Glutamatergic neuron (in vitro differentiated cells): Measurements from ENCODE around the gene GFRA1. TPM values are rescaled to one million over a fixed set of nuclear protein-coding genes. Genes with fewer than 3 reads are reported as not detected.

ENCODE experiments used
- DNase-seq: peaks from one replicate; pipeline ENCODE4 v3.0.0; 2022
- H3K27ac Mint-ChIP-seq: one replicate; pipeline ENCODE4 v1.8.0; 2020; ENCODE audit warnings: mild to moderate bottlenecking, mixed read lengths, inconsistent platforms; ENCODE audit not compliant: unreplicated experiment
- H3K27me3 Mint-ChIP-seq: one replicate; pipeline ENCODE4 v1.8.0; 2020; ENCODE audit warnings: mild to moderate bottlenecking, moderate library complexity, mixed read lengths, inconsistent platforms; ENCODE audit not compliant: unreplicated experiment
- H3K36me3 Mint-ChIP-seq: one replicate; pipeline ENCODE4 v1.8.0; 2020; ENCODE audit warnings: mild to moderate bottlenecking, mixed read lengths, inconsistent platforms; ENCODE audit not compliant: unreplicated experiment
- H3K4me1 Mint-ChIP-seq: one replicate; pipeline ENCODE4 v1.8.0; 2020; ENCODE audit warnings: mild to moderate bottlenecking, low read depth, mixed read lengths, inconsistent platforms; ENCODE audit not compliant: unreplicated experiment
- H3K4me3 Mint-ChIP-seq: one replicate; pipeline ENCODE4 v1.8.0; 2020; ENCODE audit warnings: mild to moderate bottlenecking, mixed read lengths, inconsistent platforms; ENCODE audit not compliant: unreplicated experiment
- H3K9me3 Mint-ChIP-seq: one replicate; pipeline ENCODE4 v1.8.0; 2020; ENCODE audit warnings: mild to moderate bottlenecking, moderate library complexity, mixed read lengths, inconsistent platforms; ENCODE audit not compliant: unreplicated experiment
- CTCF ChIP-seq: fragments of 200-600 bp; sonication (generic); IDR thresholded peaks from one replicate; pipeline ENCODE4 v1.5.0; 2021; ENCODE audit not compliant: partially characterized antibody, unreplicated experiment
- total RNA-seq: library from RNA; stranded (reverse); fragmentation: NEBNext Ultra II Directional; extraction: Animal tissue kit (Norgen Biotek cat#: 25700); gene quantifications from one replicate; pipeline ENCODE4 v1.2.1, GENCODE V29; 2021; ENCODE audit not compliant: unreplicated experiment

The GFRA1 gene
- total RNA-seq, 1 donor from 2014 or later, result 347 TPM

GRCh38 chr10:116254422-116255155 is 18.4 kb downstream of the GFRA1 start:
- peak overlapping the region; percentile 55 for H3K4me3 Mint-ChIP-seq

DNA sequence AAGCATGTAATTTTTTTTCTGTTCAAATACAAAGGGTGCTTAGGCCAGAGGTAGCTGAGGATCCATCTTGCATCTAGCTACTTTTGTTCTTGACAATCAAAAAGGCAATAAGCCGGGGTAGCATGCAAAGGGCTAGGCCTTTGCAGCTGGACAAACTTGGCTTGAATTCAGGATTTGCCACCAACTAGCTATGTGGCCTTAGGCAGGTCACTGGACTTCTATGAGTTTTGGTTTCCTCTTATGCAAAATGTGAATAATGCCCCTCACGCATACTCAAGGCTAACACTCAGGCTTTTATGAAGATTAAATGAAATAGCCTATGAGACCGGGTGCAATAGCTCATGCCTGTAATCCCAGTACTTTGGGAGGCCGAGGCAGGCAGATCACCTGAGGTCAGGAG is 19.3 kb downstream of the GFRA1 start:
- Mint-ChIP-seq H3K27me3 (peaks cover 6% of the 10 kb centered on the region), H3K4me3 (no peak overlapping the region), H3K4me1 (peaks cover 56% of the 10 kb centered on the region), H3K9me3 (no peaks in the 10 kb centered on the region), H3K27ac (no peak overlapping the region), H3K36me3 (peaks cover 6% of the 10 kb centered on the region)
- DNase-seq, result no peak
- no peak for TF ChIP-seq CTCF

More at GRCh38 chr10:116254422-116255155, 18.4 kb downstream of the GFRA1 start:
- Mint-ChIP-seq H3K27ac (peak overlapping the region; percentile 71), H3K4me1 (peaks cover 52% of the 10 kb centered on the region), H3K36me3 (peaks cover 5% of the 10 kb centered on the region), H3K9me3 (peaks cover under 1% of the 10 kb centered on the region), H3K27me3 (peaks cover 4% of the 10 kb centered on the region)
- no peak for TF ChIP-seq CTCF
- no peak for DNase-seq

- H3K27ac Mint-ChIP-seq, result no peak overlapping the region
- no peak for DNase-seq
- H3K27me3 Mint-ChIP-seq, result peaks cover 8% of the 10 kb centered on the region
- no peak overlapping the region for H3K4me3 Mint-ChIP-seq
- H3K4me1 Mint-ChIP-seq, result peaks cover 53% of the 10 kb centered on the region
- peaks cover 6% of the 10 kb centered on the region for H3K36me3 Mint-ChIP-seq
- no peak for TF ChIP-seq CTCF
- H3K9me3 Mint-ChIP-seq, result peaks cover 4% of the 10 kb centered on the region
Measured at GRCh38 chr10:116251602-116252395, 21.2 kb downstream of the GFRA1 start.

GRCh38 chr10:116247691-116248090 is 25.3 kb downstream of the GFRA1 start:
- Mint-ChIP-seq H3K4me1 (peaks cover 48% of the 10 kb centered on the region), H3K27me3 (peaks cover 10% of the 10 kb centered on the region), H3K36me3 (peaks cover 6% of the 10 kb centered on the region), H3K27ac (peak overlapping the region; percentile 1), H3K9me3 (peaks cover 7% of the 10 kb centered on the region), H3K4me3 (no peak overlapping the region)
- TF ChIP-seq CTCF, result no peak
- DNase-seq, result no peak

DNA sequence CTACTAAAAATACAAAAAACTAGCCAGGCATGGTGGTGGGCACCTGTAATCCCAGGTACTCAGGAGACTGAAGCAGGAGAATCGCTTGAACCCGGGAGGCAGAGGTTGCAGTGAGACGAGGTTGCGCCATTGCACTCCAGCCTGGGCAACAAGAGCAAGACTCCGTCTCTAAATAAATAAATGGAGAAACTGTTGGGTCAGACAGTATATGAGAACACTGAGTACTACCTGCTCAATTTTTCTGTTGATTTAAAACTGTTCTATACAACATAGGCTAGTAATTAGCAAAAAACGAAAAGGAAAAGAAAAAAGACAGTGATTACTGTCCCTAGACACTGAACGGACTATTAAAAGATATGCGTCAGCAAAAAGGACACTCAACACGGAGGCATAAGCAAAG is 26.7 kb downstream of the GFRA1 start:
- Mint-ChIP-seq H3K36me3 (peaks cover 6% of the 10 kb centered on the region), H3K4me1 (peaks cover 41% of the 10 kb centered on the region), H3K27me3 (peaks cover 10% of the 10 kb centered on the region), H3K4me3 (no peak overlapping the region), H3K27ac (no peak overlapping the region), H3K9me3 (peaks cover 7% of the 10 kb centered on the region)
- no peak for DNase-seq
- TF ChIP-seq CTCF, result no peak
